Gastrocnemius medialis (tissue), 4 donors: ENCODE results near the gene RIPK4.

Experiments used
- CTCF ChIP-seq, 5 experiments: fragments of 450-650 bp in 3 of 5; fragments of 200-600 bp in 2 of 5; sonication (generic) in 2 of 5; IDR thresholded peaks in 4 of 5; conservative IDR thresholded peaks in 1 of 5; 1 replicate in 4 of 5; 2 replicates in 1 of 5; pipeline ENCODE4 v1.5.1; 2016 to 2019; ENCODE audit warnings: antibody characterized with exemption in 5 of 5, mild to moderate bottlenecking in 3 of 5, moderate library complexity in 3 of 5
- POLR2A ChIP-seq, 2 donors: fragments of 450-650 bp; IDR thresholded peaks; one replicate each; pipeline ENCODE4 v1.6.1; 2017; ENCODE audit warnings: antibody characterized with exemption in 2 of 2, mild to moderate bottlenecking in 2 of 2, moderate library complexity in 2 of 2

- TF ChIP-seq CTCF (IDR thresholded peaks at IDR 0.05 in 4 of 5, conservative IDR thresholded peaks at IDR 0.05 in 1 of 5): no peak
- TF ChIP-seq POLR2A (IDR thresholded peaks at IDR 0.05): no peak
These were observed 969 bp upstream of the RIPK4 start for GRCh38 chr21:41767606-41768436.
